Measurements from ENCODE around the gene DCAF5.

DNA sequence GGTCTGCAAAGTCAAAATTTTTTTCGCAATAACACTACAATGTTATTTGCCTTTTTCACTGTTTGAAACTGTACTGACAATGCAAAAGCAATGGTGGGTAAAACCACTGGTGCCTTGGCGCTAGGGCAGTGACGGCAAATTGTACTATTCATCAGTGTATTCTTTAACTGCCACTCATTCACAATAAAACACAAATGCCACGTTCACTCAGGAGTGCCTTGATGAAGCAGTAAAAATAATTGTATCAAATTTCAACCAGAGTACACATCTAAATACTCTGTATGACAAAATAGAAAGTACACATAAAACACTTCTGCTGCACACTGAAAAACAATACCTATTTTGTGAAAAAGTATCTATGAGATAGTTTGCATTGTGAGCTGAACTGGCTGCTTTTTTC, 17.8 kb downstream of the DCAF5 start:
- no peak for TF ChIP-seq ZNF7 (CRISPR knock-in tag; IDR thresholded peaks at IDR 0.05)
- no peak for TF ChIP-seq NCOA2 (CRISPR knock-in tag; IDR thresholded peaks at IDR 0.05)
- TF ChIP-seq POLR2A (IDR thresholded peaks at IDR 0.05; ENCODE audit: insufficient read depth in 1 of 2, low read depth in 2 of 2, low read length in 2 of 2) = no peak
- TF ChIP-seq, protein P1, sequence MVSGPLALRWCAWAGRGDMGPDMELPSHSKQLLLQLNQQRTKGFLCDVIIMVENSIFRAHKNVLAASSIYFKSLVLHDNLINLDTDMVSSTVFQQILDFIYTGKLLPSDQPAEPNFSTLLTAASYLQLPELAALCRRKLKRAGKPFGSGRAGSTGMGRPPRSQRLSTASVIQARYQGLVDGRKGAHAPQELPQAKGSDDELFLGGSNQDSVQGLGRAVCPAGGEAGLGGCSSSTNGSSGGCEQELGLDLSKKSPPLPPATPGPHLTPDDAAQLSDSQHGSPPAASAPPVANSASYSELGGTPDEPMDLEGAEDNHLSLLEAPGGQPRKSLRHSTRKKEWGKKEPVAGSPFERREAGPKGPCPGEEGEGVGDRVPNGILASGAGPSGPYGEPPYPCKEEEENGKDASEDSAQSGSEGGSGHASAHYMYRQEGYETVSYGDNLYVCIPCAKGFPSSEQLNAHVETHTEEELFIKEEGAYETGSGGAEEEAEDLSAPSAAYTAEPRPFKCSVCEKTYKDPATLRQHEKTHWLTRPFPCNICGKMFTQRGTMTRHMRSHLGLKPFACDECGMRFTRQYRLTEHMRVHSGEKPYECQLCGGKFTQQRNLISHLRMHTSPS (CRISPR knock-in tag; IDR thresholded peaks at IDR 0.05; ENCODE audit: low read depth) = no peak
- TF ChIP-seq FOXC1 (CRISPR knock-in tag; IDR thresholded peaks at IDR 0.05; ENCODE audit: borderline replicate concordance) = no peak
- no peak for TF ChIP-seq ATF7 (IDR thresholded peaks at IDR 0.05)
- TF ChIP-seq ATF7 (CRISPR knock-in tag; IDR thresholded peaks at IDR 0.05) = no peak
- TF ChIP-seq NPAS2 (CRISPR knock-in tag; IDR thresholded peaks at IDR 0.05; ENCODE audit: borderline replicate concordance) = no peak
- no peak for TF ChIP-seq POLR2AphosphoS5 (IDR thresholded peaks at IDR 0.05; ENCODE audit: low read depth, low read length)
- TF ChIP-seq, protein P2, sequence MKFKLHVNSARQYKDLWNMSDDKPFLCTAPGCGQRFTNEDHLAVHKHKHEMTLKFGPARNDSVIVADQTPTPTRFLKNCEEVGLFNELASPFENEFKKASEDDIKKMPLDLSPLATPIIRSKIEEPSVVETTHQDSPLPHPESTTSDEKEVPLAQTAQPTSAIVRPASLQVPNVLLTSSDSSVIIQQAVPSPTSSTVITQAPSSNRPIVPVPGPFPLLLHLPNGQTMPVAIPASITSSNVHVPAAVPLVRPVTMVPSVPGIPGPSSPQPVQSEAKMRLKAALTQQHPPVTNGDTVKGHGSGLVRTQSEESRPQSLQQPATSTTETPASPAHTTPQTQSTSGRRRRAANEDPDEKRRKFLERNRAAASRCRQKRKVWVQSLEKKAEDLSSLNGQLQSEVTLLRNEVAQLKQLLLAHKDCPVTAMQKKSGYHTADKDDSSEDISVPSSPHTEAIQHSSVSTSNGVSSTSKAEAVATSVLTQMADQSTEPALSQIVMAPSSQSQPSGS (CRISPR knock-in tag; IDR thresholded peaks at IDR 0.05) = no peak
- no peak for TF ChIP-seq BORCS8-MEF2B (CRISPR knock-in tag; IDR thresholded peaks at IDR 0.05)
- no peak for TF ChIP-seq ZNF335 (CRISPR knock-in tag; IDR thresholded peaks at IDR 0.05)
- TF ChIP-seq ZNF263 (CRISPR knock-in tag; IDR thresholded peaks at IDR 0.05) = no peak

All from HepG2 (cell line).